H1 (cell line): ENCODE measurements around the gene ANAPC2. TPM values are rescaled to one million over a fixed set of nuclear protein-coding genes. Genes with fewer than 3 reads are reported as not detected.

Source experiments
- CTCF ChIA-PET: fragments of 300-600 bp; sonication (Branson Sonifier 250); formaldehyde crosslinking; loops from one replicate; lab custom pipeline; 2021; ENCODE audit not compliant: partially characterized antibody; lab: Charles Lee
- POLR2A ChIA-PET: fragments of 300-600 bp; sonication (Branson Sonifier 250); formaldehyde crosslinking; loops from one replicate; lab custom pipeline; 2021; ENCODE audit warnings: inconsistent platforms; ENCODE audit not compliant: partially characterized antibody; lab: Charles Lee
- DNase-seq, 2 experiments: peaks; one replicate each; pipeline versions ENCODE4 v3.0.0 to v3.0.0-alpha.2; 2010 to 2022; ENCODE audit warnings: low spot score in 2 of 2, low read depth in 1 of 2, mixed read lengths in 1 of 2
- FAIRE-seq: peaks from 2 replicates; lab custom pipeline; 2011; peaks lifted over from hg19 to GRCh38; lab: Jason Lieb, UNC
- H2AFZ ChIP-seq: 2 replicates; pipeline ENCODE4 v1.8.1; 2012; ENCODE audit warnings: low read length, inconsistent platforms
- H2AK5ac ChIP-seq: 2 replicates; pipeline ENCODE4 v1.6.1; 2013; ENCODE audit warnings: low read depth, low read length
- H2BK120ac ChIP-seq: replicated peaks from 2 replicates; pipeline ENCODE3; 2013; ENCODE audit warnings: low read depth, low read length, inconsistent platforms
- H2BK12ac ChIP-seq: 2 replicates; pipeline ENCODE4 v1.6.1; 2013; ENCODE audit warnings: low read depth, low read length
- H2BK15ac ChIP-seq: 2 replicates; pipeline ENCODE4 v1.6.1; 2013; ENCODE audit warnings: low read length
- H2BK20ac ChIP-seq: 2 replicates; pipeline ENCODE4 v1.6.1; 2013; ENCODE audit warnings: low read length
- H2BK5ac ChIP-seq: 2 replicates; pipeline ENCODE4 v1.6.1; 2013; ENCODE audit warnings: low read depth, low read length
- H3K14ac ChIP-seq: 2 replicates; pipeline ENCODE4 v1.6.1; 2013; ENCODE audit warnings: inconsistent platforms; ENCODE audit not compliant: insufficient read length
- H3K18ac ChIP-seq: 2 replicates; pipeline ENCODE4 v1.6.1; 2013; ENCODE audit warnings: low read length; ENCODE audit errors: extremely low read depth
- H3K23ac ChIP-seq: 2 replicates; pipeline ENCODE4 v1.6.1; 2013; ENCODE audit warnings: inconsistent platforms; ENCODE audit not compliant: insufficient read length
- H3K23me2 ChIP-seq: 2 replicates; pipeline ENCODE4 v1.6.1; 2013; ENCODE audit warnings: low read depth, low read length
- H3K27ac ChIP-seq: 2 replicates; pipeline ENCODE4 v1.6.1; 2011; ENCODE audit warnings: low read depth, low read length, inconsistent platforms
- H3K27me3 ChIP-seq, 4 experiments: replicated peaks in 1 of 4; 1 replicate in 1 of 4; 2 replicates in 3 of 4; pipeline versions ENCODE4 v1.6.1 to v1.8.1; 2011 to 2013; ENCODE audit warnings: low read length in 3 of 4, mild to moderate bottlenecking in 3 of 4, inconsistent platforms in 2 of 4, mixed read lengths in 2 of 4, moderate library complexity in 1 of 4; ENCODE audit not compliant: control insufficient read depth in 3 of 4, insufficient read depth in 3 of 4; ENCODE audit errors: extremely low read depth in 1 of 4
- H3K36me3 ChIP-seq, 4 experiments: 2 replicates each; pipeline versions ENCODE4 v1.6.1 to v1.8.1; 2011 to 2013; ENCODE audit warnings: mild to moderate bottlenecking in 4 of 4, low read length in 3 of 4, moderate library complexity in 2 of 4, control low read depth in 1 of 4, inconsistent platforms in 1 of 4; ENCODE audit not compliant: insufficient read depth in 4 of 4, control insufficient read depth in 2 of 4
- H3K4ac ChIP-seq: replicated peaks from 2 replicates; pipeline ENCODE3; 2013; ENCODE audit warnings: low read length, low read depth, mixed read lengths, inconsistent platforms; ENCODE audit not compliant: insufficient read length
- H3K4me1 ChIP-seq, 4 experiments: replicated peaks in 1 of 4; 1 replicate in 1 of 4; 2 replicates in 3 of 4; pipeline versions ENCODE4 v1.6.1 to v1.8.1; 2011 to 2013; ENCODE audit warnings: low read length in 3 of 4, inconsistent platforms in 2 of 4, mixed read lengths in 1 of 4; ENCODE audit not compliant: insufficient read depth in 4 of 4, control insufficient read depth in 3 of 4
- H3K4me2 ChIP-seq, 2 experiments: 2 replicates each; pipeline versions ENCODE4 v1.6.1 to v1.8.1; 2011 to 2013; ENCODE audit warnings: low read depth in 2 of 2, low read length in 2 of 2, control low read depth in 1 of 2, inconsistent platforms in 1 of 2, mild to moderate bottlenecking in 1 of 2; ENCODE audit not compliant: insufficient read depth in 1 of 2
- H3K4me3 ChIP-seq, 4 experiments: fragments of 200-600, 300-600 bp in 1 of 4; sonication (generic), shearing (Covaris generic), sonication (Bioruptor Twin) in 1 of 4; 2 replicates each; pipeline versions ENCODE4 v1.5.1 to v1.8.1; 2011 to 2016; ENCODE audit warnings: low read length in 4 of 4, low read depth in 3 of 4, control low read depth in 2 of 4, inconsistent platforms in 2 of 4, mild to moderate bottlenecking in 2 of 4, mixed read lengths in 1 of 4, moderate library complexity in 1 of 4; ENCODE audit not compliant: insufficient read depth in 2 of 4; ENCODE audit errors: extremely low read depth in 1 of 4
- H3K56ac ChIP-seq: replicated peaks from 2 replicates; pipeline ENCODE3; 2013; ENCODE audit warnings: low read depth, mild to moderate bottlenecking, mixed read lengths, low read length, inconsistent platforms; ENCODE audit not compliant: insufficient read length
- H3K79me1 ChIP-seq: 2 replicates; pipeline ENCODE4 v1.6.1; 2013; ENCODE audit warnings: low read depth, low read length, control low read depth
- H3K79me2 ChIP-seq, 2 experiments: 2 replicates each; pipeline versions ENCODE4 v1.6.1 to v1.8.1; 2012 to 2013; ENCODE audit warnings: low read length in 2 of 2, mild to moderate bottlenecking in 2 of 2, inconsistent platforms in 1 of 2; ENCODE audit not compliant: insufficient read depth in 2 of 2, control insufficient read depth in 1 of 2
- H3K9ac ChIP-seq, 4 experiments: replicated peaks in 1 of 4; 1 replicate in 1 of 4; 2 replicates in 3 of 4; pipeline versions ENCODE4 v1.6.1 to v1.8.1; 2011 to 2013; ENCODE audit warnings: low read depth in 3 of 4, low read length in 3 of 4, control low read depth in 2 of 4, mild to moderate bottlenecking in 2 of 4, moderate library complexity in 2 of 4, inconsistent platforms in 1 of 4; ENCODE audit errors: extremely low read depth in 1 of 4
- H3K9me3 ChIP-seq, 2 experiments: 2 replicates each; pipeline versions ENCODE4 v1.6.1 to v1.8.1; 2012 to 2013; ENCODE audit warnings: mild to moderate bottlenecking in 2 of 2, moderate library complexity in 2 of 2, control low read depth in 1 of 2, inconsistent platforms in 1 of 2, low read depth in 1 of 2, low read length in 1 of 2, mixed read lengths in 1 of 2; ENCODE audit not compliant: insufficient read depth in 2 of 2
- H4K20me1 ChIP-seq, 2 experiments: replicated peaks in 1 of 2; 2 replicates each; pipeline versions ENCODE3 to v1.8.1; 2011 to 2013; ENCODE audit warnings: inconsistent platforms in 2 of 2, low read length in 2 of 2, mild to moderate bottlenecking in 1 of 2; ENCODE audit not compliant: insufficient read depth in 2 of 2, control insufficient read depth in 1 of 2
- H4K5ac ChIP-seq: 2 replicates; pipeline ENCODE4 v1.6.1; 2013; ENCODE audit warnings: low read length, low read depth, mixed read lengths, inconsistent platforms; ENCODE audit not compliant: insufficient read length
- H4K8ac ChIP-seq: 2 replicates; pipeline ENCODE4 v1.8.0; 2013; ENCODE audit warnings: mild to moderate bottlenecking, moderate library complexity, low read length, inconsistent platforms; ENCODE audit not compliant: insufficient read depth; ENCODE audit errors: extremely low read depth
- H4K91ac ChIP-seq: replicated peaks from 2 replicates; pipeline ENCODE3; 2013; ENCODE audit warnings: low read length, mixed read lengths, inconsistent platforms; ENCODE audit not compliant: insufficient read length
- CBX5 ChIP-seq: fragments of 300-800, 300-1000 bp; sonication (generic); IDR thresholded peaks from 2 replicates; pipeline ENCODE4 v1.7.1; 2016; ENCODE audit warnings: antibody characterized with exemption, low read length, low read depth
- CEBPB ChIP-seq: IDR thresholded peaks from 2 replicates; pipeline ENCODE4 v1.6.1; 2012; ENCODE audit warnings: low read depth, low read length
- CREB1 ChIP-seq: IDR thresholded peaks from 2 replicates; pipeline ENCODE4 v1.6.1; 2012; ENCODE audit warnings: inconsistent platforms
- E2F6 ChIP-seq: IDR thresholded peaks from 2 replicates; pipeline ENCODE4 v1.6.1; 2012; ENCODE audit warnings: inconsistent platforms
- EP300 ChIP-seq, 2 experiments: IDR thresholded peaks; 1 replicate in 1 of 2; 2 replicates in 1 of 2; pipeline ENCODE4 v1.6.1; 2011 to 2012; ENCODE audit warnings: low read depth in 2 of 2, low read length in 2 of 2, mild to moderate bottlenecking in 2 of 2, borderline replicate concordance in 1 of 2, inconsistent platforms in 1 of 2, moderate library complexity in 1 of 2
- HDAC2 ChIP-seq, 2 experiments: fragments of 300-600 bp in 1 of 2; sonication (generic) in 1 of 2; IDR thresholded peaks; 2 replicates each; pipeline ENCODE4 v1.6.1; 2011 to 2012; ENCODE audit warnings: low read depth in 2 of 2, low read length in 2 of 2, mild to moderate bottlenecking in 2 of 2, moderate library complexity in 2 of 2, borderline replicate concordance in 1 of 2, inconsistent platforms in 1 of 2
- KDM4A ChIP-seq: IDR thresholded peaks from one replicate; pipeline ENCODE4 v1.7.1; 2012; ENCODE audit warnings: low read depth, mild to moderate bottlenecking, moderate library complexity, low read length, inconsistent platforms; ENCODE audit not compliant: severe bottlenecking
- KDM5A ChIP-seq: fragments of 200-600 bp; IDR thresholded peaks from 2 replicates; pipeline ENCODE4 v1.7.1; 2012; ENCODE audit warnings: mild to moderate bottlenecking, low read length, inconsistent platforms, mixed read lengths
- MAX ChIP-seq: IDR thresholded peaks from 2 replicates; pipeline ENCODE4 v1.6.1; 2012; ENCODE audit warnings: inconsistent platforms
- TCF12 ChIP-seq: IDR thresholded peaks from 2 replicates; pipeline ENCODE4 v1.6.1; 2011; ENCODE audit warnings: low read depth, mild to moderate bottlenecking, low read length
- TEAD4 ChIP-seq: IDR thresholded peaks from 2 replicates; pipeline ENCODE4 v1.6.1; 2012; ENCODE audit warnings: low read depth, low read length, inconsistent platforms, mixed read lengths
- WGBS, 2 experiments: shearing (Covaris generic) in 1 of 2; methylation state at CpG; one replicate each; pipeline versions ENCODE4 v1.1.6 to v1.1.7; 2013 to 2015; ENCODE audit warnings: low lambda C conversion rate in 2 of 2, mixed read lengths in 2 of 2, inconsistent platforms in 1 of 2, low coverage in 1 of 2, missing lambda C conversion rate in 1 of 2; ENCODE audit not compliant: insufficient replicate concordance in 2 of 2, insufficient coverage in 1 of 2, insufficient read length in 1 of 2; ENCODE audit errors: extremely low coverage in 1 of 2, missing lambda C conversion rate in 1 of 2; 5-methylcytosine and 5-hydroxymethylcytosine counted together
- polyA plus RNA-seq, 7 experiments: library from polyadenylated mRNA; depleted of rRNA in 3 of 7; stranded (reverse) in 5 of 7; unstranded in 2 of 7; fragments of >200 nt in 5 of 7; fragments of 200-250 nt in 2 of 7; gene quantifications; 1 replicate in 5 of 7; 2 replicates in 1 of 7; 4 replicates in 1 of 7; pipeline versions ENCODE4 v1.2.1 to v1.2.3, GENCODE V29; 2011 to 2013; ENCODE audit warnings: missing spikeins in 2 of 7, mixed read lengths in 2 of 7
- total RNA-seq: library from RNA; stranded (reverse); fragmentation: NEBNext Ultra II Directional; extraction: Animal tissue kit (Norgen Biotek cat#: 25700); gene quantifications from 2 replicates; pipeline ENCODE4 v1.2.1, GENCODE V29; 2021

ANAPC2 gene
- total and polyA plus RNA-seq, 2 of the 8 experiments (the other 6 are each of a cell fraction or from before 2014, with no cell fraction given), result 30.2 to 37.7 TPM

GRCh38 chr9:137136261-137136880 lies 52.0 kb downstream of the ANAPC2 start:
- H3K79me1 ChIP-seq, result 0 out of 2 replicates have a peak, but pooled peaks cover 2% of the 10 kb centered on the region
- H2BK12ac ChIP-seq, result no peak overlapping the region
- no peak overlapping the region for H2BK5ac ChIP-seq
- no peak overlapping the region for H3K56ac ChIP-seq
- no peak overlapping the region for H3K18ac ChIP-seq
- H3K9me3 ChIP-seq, result no peaks in the 10 kb centered on the region
- no peaks in the 10 kb centered on the region for H3K36me3 ChIP-seq
- H2BK20ac ChIP-seq, result no peak overlapping the region
- H3K27me3 ChIP-seq, result peaks cover 25 to 54% (median 50%) of the 10 kb centered on the region in 4 experiments
- no peak overlapping the region for H2BK15ac ChIP-seq
- H2AK5ac ChIP-seq, result no peak overlapping the region
- H3K79me2 ChIP-seq, result no peaks in the 10 kb centered on the region
- ChIA-PET CTCF (interaction anchor here (0.9 to 3.8 kb wide), 6 partner anchors 13 to 91 kb away, joined by 3 to 14 read pairs (median 4); partner anchors contain the start of gene RNF224), POLR2A (interaction anchor here (1.7 kb wide), 1 partner anchor 84 kb away, joined by 4 read pairs; no protein-coding TSS in a partner anchor)
- no peak overlapping the region for H3K27ac ChIP-seq
- no peak overlapping the region for H3K9ac ChIP-seq
- no peak for FAIRE-seq
- no peak overlapping the region for H3K14ac ChIP-seq
- H3K23me2 ChIP-seq, result peaks cover 4% of the 10 kb centered on the region; the same call in 1 of the 2 replicates
- H2BK120ac ChIP-seq, result no peak overlapping the region
- TF ChIP-seq E2F6 (no peak), CREB1 (no peak), TEAD4 (no peak), CEBPB (no peak), EP300 (IDR thresholded peaks at IDR 0.05; ENCODE audit: borderline replicate concordance in 1 of 2, low read depth in 2 of 2, low read length in 2 of 2) (no peak), HDAC2 (IDR thresholded peaks at IDR 0.05; ENCODE audit: borderline replicate concordance in 1 of 2, low read depth in 2 of 2, low read length in 2 of 2) (no peak), CBX5 (no peak), KDM4A (no peak), MAX (no peak), KDM5A (no peak), TCF12 (no peak)
- H4K8ac ChIP-seq, result no peak overlapping the region
- H3K4me2 ChIP-seq, result no peak overlapping the region
- H3K23ac ChIP-seq, result no peak overlapping the region
- peaks cover 1 to 14% of the 10 kb centered on the region in 2 experiments for H4K20me1 ChIP-seq
- peak in 1 of 2 experiments; percentile 51 for DNase-seq
- no peak overlapping the region for H4K5ac ChIP-seq
- no peak overlapping the region for H3K4me3 ChIP-seq
- no peak overlapping the region for H3K4ac ChIP-seq
- no peak overlapping the region for H2AFZ ChIP-seq
- no peak overlapping the region for H4K91ac ChIP-seq
- peaks cover 0 to 14% (median 11%) of the 10 kb centered on the region in 4 experiments; a peak in 6 of 7 replicates for H3K4me1 ChIP-seq
- 64% methylated on average over 22 of the region's 27 CpGs; no CpG with 5 or more reads in 1 of the 2 experiments for WGBS, 2 experiments
